Right lobe of liver (tissue), 4 donors: ENCODE measurements around the gene TMEM222.
A peak's percentile ranks its signal among the peaks of the same experiment; 100 is the strongest.

Experiments used
- POLR2A ChIP-seq: fragments of 450-650 bp; IDR thresholded peaks from one replicate; pipeline ENCODE4 v1.6.1; 2017; ENCODE audit warnings: antibody characterized with exemption, mild to moderate bottlenecking
- TF ChIP-seq, protein P1 (sequence below), 4 donors: fragments of 200-600 bp in 3 of 4; fragments of 450-650 bp in 1 of 4; IDR thresholded peaks; one replicate each; pipeline versions ENCODE4 v1.5.1 to v1.8.0; 2016 to 2022; ENCODE audit warnings: antibody characterized with exemption in 4 of 4, mild to moderate bottlenecking in 2 of 4
- donor health status: DM: no; HTN: no; CAD: no.
- donor health status: DM: no; HTN: no; CAD: no.
- donor health status: DM: no; HTN: yes; CAD: no.

DNA sequence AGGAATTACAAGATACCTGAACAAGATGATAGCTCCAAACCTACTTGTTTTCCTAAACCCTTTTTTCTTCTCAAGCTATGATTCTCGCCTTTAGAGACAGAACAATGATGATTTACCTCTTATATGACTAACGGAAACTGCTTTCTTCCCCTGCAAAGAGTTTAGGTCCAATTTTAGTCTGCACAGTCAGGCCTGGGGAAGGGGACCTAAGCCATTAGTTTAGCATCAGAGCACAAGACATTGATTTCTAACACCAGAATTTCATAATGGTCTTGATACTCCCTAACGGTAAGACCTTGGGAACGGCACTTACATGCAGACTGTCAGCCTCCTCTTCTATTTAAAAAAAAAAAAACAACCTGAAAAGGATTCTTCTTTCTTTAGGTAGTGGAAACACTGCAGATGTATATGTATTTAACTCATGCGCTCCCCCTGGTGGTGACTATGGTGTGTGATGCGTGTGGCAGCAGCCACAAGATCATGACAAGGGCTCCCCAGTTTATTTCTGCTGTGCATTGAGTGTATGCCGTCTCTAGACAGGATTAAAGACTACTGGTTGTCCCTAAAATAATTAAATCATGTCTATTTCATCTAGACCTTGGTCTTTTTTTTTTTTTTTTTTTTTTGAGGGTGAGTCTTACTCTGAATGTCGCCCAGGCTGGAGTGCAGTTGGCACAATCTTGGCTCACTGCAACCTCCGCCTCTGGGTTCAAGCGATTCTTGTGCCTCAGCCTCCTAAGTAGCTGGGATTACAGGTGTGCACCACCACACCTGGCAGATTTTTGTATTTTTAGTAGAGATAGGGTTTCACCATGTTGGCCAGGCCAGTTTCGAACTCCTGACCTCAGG is 37.3 kb upstream of the TMEM222 start:
- no peak for TF ChIP-seq POLR2A
- TF ChIP-seq, protein P1, sequence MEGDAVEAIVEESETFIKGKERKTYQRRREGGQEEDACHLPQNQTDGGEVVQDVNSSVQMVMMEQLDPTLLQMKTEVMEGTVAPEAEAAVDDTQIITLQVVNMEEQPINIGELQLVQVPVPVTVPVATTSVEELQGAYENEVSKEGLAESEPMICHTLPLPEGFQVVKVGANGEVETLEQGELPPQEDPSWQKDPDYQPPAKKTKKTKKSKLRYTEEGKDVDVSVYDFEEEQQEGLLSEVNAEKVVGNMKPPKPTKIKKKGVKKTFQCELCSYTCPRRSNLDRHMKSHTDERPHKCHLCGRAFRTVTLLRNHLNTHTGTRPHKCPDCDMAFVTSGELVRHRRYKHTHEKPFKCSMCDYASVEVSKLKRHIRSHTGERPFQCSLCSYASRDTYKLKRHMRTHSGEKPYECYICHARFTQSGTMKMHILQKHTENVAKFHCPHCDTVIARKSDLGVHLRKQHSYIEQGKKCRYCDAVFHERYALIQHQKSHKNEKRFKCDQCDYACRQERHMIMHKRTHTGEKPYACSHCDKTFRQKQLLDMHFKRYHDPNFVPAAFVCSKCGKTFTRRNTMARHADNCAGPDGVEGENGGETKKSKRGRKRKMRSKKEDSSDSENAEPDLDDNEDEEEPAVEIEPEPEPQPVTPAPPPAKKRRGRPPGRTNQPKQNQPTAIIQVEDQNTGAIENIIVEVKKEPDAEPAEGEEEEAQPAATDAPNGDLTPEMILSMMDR (IDR thresholded peaks at IDR 0.05) = peak; percentile 72 to 89 (median 82)
